NCI-H2107 treated with DMSO at 0.1 percent for 48 hours (cell line): ENCODE data around the gene RNF169.

Experiments
- DNase-seq: peaks from one replicate; lab custom pipeline; 2025; ENCODE audit not compliant: unreplicated experiment; lab: John Stamatoyannopoulos, UW

Gene RNF169, protein sequence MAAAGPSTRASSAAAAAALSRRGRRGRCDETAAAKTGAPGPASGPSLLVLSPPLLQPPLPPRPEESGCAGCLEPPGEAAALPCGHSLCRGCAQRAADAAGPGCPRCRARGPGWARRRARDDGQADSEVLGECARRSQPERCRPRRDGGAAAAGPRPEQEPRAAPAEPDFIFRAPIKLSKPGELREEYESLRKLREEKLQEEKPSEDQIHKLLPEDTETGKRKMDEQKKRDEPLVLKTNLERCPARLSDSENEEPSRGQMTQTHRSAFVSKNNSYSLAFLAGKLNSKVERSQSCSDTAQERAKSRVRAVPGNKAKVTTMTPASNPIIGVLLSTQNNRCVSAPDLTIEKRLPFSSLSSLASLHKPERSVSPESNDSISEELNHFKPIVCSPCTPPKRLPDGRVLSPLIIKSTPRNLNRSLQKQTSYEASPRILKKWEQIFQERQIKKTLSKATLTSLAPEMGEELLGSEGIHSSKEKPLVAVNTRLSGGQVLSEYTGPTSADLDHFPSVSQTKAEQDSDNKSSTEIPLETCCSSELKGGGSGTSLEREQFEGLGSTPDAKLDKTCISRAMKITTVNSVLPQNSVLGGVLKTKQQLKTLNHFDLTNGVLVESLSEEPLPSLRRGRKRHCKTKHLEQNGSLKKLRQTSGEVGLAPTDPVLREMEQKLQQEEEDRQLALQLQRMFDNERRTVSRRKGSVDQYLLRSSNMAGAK

DNA sequence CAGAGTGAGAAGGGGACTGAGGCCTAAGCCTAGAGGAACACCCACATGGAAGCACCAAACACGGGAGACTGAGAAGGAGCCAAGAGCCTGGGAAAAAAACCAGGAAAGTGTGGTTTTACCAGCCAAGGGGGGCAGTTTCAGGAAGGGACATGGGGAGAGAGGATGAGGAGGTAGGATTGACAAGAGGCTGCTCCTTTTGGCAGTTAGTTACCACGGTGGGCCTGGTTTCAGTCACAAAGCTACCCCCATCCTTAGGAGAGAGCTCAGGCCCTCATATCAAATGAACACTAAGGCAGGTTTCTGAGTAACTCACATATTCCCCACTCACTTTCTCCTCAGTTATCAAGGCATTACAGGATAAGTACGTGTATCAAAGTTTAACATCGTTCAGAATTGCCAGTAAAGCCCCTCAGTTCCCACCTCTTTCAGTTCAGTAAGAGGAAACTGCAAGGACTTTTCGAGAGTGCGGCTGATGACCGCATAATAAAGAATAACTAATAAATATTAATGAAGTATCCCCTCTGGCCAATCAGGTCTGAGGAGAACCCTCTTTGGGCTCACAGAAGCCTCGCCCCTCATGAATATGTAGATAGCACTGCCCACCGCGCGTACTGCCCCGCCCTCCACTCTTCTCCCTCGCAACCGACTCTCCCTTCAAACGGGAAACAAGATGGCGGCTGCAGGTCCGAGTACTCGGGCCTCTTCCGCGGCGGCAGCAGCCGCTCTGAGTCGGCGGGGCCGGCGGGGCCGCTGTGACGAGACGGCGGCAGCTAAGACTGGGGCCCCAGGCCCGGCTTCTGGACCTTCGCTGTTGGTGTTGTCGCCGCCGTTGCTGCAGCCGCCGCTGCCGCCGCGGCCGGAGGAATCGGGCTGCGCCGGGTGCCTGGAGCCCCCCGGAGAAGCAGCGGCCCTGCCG is at the start of gene RNF169:
Gene RNF169, plus strand, starts transcription at position 639 of the 916 bp plus-strand sequence. Its CDS starts 32 bp downstream, at position 671.
- DNase-seq = peak; percentile 91

DNA sequence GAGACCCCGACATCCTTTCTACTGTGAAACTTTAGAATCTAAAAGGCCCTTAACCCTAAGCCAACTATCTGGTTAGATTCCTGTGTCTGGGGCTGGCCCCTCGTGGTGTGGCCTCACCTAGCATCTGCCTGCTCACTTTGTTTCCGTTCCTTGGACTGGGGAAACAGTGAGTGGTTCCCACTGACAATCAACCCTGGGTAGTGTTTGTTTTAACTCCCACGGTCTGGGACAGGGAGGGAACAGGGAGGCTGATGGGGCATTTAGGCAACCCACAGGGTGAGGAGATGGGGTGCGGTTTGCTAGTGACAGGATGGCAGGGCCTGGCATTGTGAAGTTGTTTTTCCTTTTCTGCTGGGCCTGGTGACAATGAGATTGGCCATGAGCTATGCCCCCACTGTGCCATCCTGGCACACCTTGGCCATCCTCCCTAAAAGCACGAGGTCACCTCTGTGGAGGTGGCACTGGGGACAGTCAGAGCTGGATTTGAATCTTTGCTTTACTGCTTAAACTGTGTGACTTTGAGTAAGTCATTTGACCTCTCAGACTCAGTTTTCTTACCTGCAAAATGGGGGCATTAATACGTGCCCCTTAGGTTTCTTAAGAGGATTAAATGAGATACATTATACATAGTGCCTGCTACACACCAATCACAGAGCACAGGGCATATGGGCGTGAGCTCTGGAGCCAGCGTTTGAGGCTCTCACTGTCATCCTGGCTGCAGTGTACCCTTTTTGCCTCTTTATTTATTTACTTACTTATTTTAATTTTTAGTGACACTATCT is 48.8 kb upstream of the RNF169 start:
- DNase-seq = no peak

DNA sequence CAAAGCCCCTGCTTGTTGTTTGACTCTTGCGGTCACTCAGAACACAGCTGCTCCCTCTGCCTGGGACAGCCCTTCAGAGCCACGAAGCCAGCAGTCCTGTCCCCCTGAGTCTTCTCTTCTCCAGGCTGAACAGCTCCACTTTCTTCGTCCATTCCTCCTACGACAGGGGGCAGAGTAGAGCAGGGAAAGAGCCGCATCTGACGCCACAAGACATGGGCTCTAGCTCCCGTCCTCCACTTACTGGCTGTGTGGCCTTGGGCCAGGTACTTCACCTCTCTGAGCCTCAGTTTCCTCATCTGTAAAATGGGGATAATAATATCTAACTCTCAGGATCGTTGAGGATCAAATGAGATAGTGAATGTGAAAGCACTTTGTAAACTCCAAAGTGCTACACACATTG is 47.3 kb upstream of the RNF169 start:
- DNase-seq = no peak

DNA sequence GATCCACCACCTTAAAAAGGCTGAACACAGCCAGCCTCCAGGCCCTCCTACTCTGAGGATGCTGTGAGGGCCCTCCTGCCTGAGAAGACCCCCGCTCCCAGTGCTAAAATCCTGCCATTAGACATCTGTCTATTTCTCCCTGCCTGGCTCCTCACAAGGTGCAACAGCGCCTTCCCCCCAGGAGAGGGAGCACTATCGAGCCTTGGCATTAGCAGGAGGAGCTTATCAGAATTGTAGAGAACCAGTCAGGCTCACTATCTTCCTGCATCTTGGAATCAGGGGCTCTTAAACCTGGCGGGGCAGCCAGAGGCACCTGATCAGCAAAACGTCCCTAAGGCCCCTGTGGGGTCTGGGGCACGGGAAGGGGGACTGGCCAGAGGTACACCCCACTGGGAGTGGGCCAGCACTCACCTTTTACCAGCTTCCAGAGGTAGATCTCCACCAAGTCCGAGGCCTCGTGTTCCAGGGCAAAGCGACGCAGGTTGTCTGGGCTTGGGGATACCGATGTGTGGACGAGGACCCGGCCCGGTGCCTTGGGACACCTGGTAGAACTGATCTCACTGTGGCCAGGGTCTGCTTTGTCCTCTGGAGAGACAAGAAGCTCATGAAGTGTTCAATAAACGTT is 46.2 kb upstream of the RNF169 start:
- DNase-seq = peak; percentile 29

DNA sequence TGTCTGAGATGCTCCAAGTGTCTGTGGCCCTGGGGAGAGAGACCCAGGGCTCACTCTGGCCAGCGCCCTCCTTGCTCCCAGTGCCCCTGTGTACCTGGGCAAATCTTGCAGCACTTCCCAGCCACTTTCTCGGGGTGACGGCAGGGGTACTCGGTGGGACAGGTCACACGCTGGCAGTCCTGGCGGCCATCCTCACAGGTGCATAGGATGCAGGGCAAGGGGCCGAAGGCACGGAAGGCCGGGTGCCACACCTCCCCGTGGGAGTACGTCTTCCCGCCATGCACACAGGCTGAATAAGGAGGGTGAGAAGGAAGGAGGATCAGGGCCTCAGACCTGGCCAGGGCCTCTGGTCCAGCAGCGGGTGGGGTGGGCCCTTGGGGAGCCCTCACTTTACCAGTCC is 45.4 kb upstream of the RNF169 start:
- DNase-seq = no peak

DNA sequence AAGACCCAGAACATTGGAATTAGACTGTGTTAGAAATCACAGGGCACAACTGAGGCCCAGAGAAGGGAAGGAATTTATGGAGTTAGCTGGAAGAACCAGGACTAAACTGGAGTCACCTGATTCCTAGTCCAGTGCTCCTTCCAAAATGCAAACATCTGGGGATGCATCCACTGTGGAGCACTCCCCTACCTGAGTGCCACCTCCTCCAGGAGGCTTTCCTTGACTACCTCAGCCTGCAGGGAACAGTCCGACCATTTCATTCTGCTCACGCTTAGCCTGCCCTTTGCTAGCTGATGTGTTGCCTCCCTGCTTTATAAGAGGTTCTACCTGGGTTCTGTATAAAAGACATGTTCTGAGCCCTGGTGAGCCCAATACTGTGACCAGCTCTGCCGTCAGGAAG is 41.5 kb upstream of the RNF169 start:
- no peak for DNase-seq

DNA sequence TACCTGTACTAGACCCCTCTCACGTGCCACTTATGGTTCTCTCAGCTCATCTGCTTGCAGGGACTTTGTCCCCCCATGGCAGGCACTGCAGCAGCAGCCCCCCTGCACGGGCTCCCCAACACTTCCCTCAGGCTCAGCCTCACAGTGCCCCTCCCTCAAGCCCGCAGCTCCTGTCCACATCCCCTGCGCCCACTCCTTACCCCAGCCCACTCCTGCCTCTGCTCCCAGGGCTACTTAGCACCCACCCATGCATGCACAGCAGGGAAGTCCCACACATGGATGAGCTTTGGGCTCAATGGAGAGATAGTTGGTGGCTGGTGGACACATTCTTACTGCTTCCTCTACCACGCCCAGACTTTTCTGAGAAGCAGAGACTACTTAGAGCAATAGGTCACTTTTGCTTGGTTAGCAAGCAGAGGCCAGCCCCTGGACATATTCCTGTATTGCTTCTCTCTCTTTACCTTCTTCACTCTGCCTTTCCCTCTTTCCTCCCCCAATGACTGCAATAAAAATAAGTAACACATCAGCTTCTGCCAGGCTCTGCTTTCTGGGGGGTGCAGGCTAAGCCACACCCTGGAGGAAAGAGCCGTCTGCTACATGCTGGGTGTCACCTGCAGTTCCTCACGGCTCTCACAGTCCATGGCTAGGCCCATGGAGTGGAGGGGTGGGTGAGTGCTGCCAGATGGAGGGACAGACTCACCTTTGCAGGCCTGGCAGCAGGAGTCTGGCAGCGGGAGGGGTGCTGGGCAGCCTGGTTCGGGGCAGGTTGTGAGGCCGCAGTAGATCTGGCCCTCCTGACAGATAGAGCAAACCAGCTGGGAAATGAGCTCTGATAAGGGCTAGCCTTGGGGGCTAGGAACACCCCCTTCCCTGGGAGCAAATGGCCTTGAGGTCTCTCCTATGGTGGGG is 40.8 kb upstream of the RNF169 start:
- DNase-seq = no peak

DNA sequence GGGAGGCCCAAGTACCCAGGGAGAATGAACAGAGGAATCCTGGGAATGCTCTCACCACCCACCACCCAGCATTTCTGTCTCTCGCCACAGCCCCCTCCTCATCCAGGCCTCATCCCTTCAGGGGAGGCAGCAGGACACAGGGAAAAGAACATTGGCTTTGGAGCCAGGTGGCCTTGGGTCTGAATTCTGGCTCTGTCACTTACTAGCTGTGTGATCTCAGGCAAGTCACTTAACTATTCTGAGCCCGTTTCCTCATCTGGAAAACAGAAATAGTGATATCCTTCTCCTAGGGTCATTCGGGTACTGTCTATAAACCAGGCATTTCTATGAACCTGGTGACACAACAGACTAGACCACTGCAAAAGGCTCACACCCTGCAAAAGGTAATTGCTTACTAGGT is 39.5 kb upstream of the RNF169 start:
- DNase-seq = no peak

DNA sequence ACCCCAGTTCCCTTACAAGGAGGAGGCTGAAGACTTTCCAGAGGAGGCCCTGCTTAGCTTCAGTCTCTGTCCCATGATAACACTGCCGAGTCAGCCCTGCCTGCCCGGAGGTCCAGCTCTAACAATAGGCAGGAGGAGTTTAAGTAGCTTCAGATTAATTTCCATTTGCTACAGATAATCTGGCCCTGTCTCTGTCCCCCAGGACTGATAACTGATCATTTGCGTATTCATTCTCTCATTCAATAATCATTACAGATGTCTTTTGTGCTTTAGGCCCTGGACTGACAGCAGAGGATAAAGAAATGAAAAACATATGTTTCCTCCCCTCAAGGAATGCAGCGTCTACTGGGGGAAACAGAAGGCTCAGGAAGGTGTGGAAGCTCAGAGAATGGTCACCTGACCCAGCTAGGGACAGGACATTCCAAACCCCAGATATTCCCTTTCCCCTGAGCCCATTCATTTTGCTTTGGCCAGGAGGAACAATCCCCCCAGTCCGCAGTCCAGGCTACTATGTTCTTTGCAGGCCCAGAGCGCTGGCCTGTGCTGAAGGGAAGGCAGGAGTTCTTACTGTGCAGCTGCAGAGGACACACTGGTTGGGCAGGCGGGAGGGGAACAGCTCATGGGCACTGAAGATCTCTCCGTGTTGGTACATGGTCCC is 38.2 kb upstream of the RNF169 start:
- no peak for DNase-seq

DNA sequence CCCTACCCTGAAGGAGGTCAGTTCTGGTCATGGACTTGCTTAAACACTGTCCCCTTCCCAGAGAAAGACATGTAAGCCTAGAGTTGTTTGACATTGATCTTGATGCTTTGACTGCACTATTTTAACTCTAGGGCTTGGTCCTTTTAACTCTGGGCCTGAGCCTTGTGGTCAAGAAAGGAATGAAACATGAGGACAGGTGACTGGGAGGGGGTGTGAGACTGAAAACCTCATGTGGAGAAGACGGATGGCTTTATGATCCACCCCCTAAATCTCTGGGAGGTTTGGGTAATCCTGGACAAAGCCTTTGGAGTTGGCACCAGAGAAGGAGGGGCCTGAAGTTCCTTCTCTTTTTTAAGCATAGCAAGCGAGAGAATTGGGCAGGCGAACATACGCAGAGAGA is 35.0 kb upstream of the RNF169 start:
- DNase-seq = no peak

DNA sequence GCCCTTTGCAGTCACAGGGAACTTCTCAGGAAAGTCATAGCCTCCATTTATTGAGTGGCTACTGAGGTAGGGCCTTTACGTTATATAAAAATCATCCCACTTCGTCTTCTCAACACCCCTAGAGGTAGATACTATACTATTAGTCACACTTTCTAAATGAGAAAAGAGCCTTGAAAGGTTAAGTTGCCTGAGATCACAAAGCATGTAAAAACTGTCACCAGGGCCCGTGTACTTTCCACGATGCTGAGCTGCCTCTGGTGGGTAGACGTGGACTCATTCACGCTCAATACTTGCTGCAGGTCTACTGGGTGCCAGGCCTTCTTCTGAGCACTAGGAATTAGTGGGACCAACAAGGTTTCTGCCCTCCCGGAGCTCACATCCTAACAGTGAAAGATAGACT is 33.7 kb upstream of the RNF169 start:
- no peak for DNase-seq

DNA sequence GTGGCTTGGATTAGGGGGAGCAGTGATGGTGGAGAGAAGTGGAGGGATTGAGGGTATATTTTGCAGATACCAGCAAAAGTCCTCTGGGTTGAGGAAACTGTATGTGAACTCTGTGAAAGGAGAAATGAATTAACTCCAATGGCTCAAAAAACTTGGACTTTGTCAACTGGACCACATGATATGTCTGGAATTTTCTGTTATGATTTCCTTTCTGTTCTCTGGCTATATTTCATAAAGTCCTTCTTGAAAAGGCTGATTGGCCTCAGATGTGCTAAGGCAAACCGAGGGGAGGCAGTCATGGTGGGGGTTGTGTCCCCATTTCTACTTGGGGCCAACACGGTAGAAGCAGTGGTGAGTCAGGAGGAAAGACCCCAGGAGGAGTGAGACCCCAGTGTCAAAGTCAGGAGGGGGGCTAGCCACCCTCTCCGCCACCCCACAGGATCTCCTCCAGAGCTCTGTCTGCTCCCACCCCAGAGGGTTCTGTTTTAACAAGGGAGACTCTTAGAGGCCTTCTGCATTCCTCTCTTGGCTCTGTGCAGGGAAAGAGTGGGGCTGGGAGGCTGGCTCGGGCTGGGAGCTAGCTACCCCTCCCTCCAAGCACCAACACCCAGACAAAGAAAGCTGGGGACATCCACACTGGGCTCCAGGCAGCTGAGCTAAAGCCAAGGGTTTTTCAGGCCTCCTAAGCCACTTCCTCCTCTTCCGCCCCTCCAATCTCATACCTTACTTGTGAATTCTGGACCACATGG is 31.3 kb upstream of the RNF169 start:
- DNase-seq = no peak

DNA sequence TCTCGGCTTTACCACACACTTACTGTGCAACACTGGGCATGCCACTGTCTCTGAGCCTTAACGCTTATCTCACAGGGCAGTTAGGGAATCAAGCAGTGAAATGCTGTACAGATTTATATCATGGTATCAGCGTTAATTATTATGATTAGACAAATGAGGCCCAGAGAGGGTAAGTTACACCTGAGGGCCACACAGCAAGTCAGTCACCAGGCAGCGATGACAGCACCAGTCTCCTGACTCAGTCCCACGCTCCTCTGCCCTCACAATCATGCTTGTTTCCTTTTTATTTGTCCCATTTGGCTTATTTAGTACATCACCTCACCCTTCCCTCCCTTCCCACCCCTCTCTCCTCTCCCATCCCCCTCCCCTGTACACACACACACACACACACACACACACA is 29.6 kb upstream of the RNF169 start:
- no peak for DNase-seq

DNA sequence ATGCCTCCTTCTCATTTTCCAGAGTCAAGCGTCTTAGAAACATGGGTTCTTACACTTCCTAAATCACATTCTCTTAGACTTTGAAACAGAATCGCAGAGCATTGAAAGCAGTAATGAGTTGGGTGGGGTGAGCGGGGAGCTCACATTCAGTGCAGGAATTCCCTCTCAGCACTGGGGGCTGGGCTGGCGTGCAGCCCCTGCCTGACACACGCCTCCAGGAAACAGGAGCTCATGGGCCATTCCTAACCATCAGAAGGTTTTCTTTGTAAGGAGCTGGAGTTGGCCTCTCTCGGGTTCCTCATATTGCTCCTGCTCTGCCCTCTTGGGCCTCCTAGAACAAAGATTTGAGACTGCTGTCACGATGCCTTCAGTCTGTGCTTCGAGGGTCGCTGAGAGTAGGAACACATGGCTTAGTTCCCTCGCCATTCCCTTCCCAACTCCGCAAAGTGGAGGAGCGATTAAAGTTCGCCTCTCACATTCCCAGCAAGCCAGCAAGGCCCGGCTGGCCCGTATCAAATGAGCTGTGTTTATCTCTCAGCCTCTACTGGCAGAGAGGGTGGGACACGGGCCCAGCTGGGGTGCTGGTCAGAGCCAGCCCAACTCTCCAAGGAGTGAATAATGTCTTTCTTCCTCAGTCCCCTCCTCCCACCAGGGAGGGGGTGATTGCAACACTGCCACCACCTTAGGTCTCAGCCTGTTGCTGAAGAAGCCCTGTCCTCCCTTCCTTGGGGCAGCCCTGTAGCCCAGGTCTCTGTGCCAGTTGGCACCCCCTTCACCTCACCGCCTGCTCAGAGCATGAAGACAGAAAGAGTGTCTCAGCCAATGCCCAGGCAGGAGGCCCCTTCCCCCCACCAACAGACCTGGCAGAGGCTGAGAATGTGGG is 27.8 kb upstream of the RNF169 start:
- no peak for DNase-seq

DNA sequence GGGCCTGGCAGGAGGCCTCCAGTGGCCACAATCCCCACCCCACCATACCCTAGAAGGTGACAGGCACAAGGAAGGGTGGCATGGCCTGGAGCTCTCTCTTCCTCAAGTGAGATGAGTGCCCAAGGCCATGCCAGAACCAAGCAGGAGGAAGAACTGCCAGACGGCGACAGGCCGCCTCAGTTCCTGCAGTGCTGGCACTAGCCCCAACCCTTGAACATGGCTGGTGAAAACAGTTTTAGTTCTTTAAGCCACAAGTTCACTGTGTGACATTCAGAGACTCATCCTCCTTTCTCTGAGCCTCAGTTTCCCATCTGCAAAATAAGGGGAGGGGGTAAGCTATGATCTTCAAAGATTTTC is 27.2 kb upstream of the RNF169 start:
- no peak for DNase-seq

DNA sequence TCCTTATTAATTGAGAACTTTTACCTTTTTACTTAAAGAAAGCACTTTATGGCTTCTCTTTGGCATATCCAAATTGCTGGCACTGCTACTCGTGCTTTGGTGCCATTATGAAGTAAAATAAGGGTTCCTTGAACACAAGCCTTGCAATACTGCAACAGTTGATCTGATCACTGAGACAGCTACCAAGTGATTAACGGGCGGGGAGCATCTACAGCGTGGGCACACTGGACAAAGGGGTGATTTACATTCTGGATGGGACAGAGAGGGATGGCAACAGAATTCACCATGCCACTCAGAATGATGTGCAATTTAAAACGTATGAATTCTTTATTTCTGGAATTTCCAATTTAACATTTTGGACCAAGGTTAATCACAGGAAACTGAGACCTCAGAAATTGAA is 25.1 kb upstream of the RNF169 start:
- no peak for DNase-seq

DNA sequence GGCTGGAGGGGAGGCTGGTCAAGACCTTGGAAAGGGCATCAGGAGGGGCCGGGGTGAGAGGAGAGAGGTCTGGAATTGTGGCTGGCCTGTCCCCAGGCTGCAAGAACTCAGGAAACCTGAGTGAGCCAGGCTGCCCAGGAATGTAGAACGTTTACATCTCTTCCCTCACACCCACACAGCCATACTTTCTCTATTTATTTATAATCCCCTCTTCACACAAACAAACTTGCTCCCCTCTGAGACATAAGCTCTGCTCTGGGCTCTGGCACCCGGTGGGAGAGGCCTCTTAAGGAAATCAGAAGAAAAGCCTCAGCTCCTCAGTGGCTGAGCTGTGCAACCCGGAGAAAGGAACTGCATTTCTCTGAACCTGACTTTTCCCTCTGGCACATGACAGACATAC is 22.9 kb upstream of the RNF169 start:
- no peak for DNase-seq
